GM12873 (cell line): ENCODE measurements around the gene ROCK2.

Source experiments
- CTCF ChIP-seq: IDR thresholded peaks from 2 replicates; pipeline ENCODE4 v1.5.1; 2012; ENCODE audit warnings: low read depth, mild to moderate bottlenecking, moderate library complexity, low read length, control low read depth; ENCODE audit not compliant: insufficient read depth; ENCODE audit errors: missing control alignments

The ROCK2 gene

GRCh38 chr2:11224887-11225286, 119.5 kb downstream of the ROCK2 start:
- TF ChIP-seq CTCF = no peak

- TF ChIP-seq CTCF = no peak
Measured at GRCh38 chr2:11222845-11223244, 121.6 kb downstream of the ROCK2 start.

GRCh38 chr2:11220445-11220844, 124.0 kb downstream of the ROCK2 start:
- TF ChIP-seq CTCF = no peak

GRCh38 chr2:11215407-11215806, 129.0 kb downstream of the ROCK2 start:
- TF ChIP-seq CTCF = no peak

- TF ChIP-seq CTCF = no peak
Measured at GRCh38 chr2:11214770-11215169, 129.7 kb downstream of the ROCK2 start.

GRCh38 chr2:11213975-11214374, 130.5 kb downstream of the ROCK2 start:
- no peak for TF ChIP-seq CTCF

- no peak for TF ChIP-seq CTCF
Measured at GRCh38 chr2:11213090-11213638, 131.3 kb downstream of the ROCK2 start.
